B cell (primary cell): ENCODE data around the gene NBPF3. TPM values are rescaled to one million over a fixed set of nuclear protein-coding genes. Genes with fewer than 3 reads are reported as not detected.

Source experiments
- ATAC-seq: fragments of 200-7000 bp; cut with Tn5 transposase; one replicate; pipeline ENCODE4 v1.10.0; 2021; ENCODE audit warnings: low read depth, mild to moderate bottlenecking, moderate number of reproducible peaks, moderate library complexity
- CTCF ChIA-PET: fragments of 350-600 bp; sonication (Branson Sonifier 250); formaldehyde crosslinking; loops from one replicate; lab custom pipeline; 2021; ENCODE audit warnings: antibody characterized with exemption, inconsistent platforms; lab: Charles Lee
- POLR2A ChIA-PET: fragments of 350-600 bp; sonication (Branson Sonifier 250); formaldehyde crosslinking; loops from one replicate; lab custom pipeline; 2021; ENCODE audit warnings: antibody characterized with exemption; lab: Charles Lee
- DNase-seq: peaks from one replicate; pipeline ENCODE4 v3.0.0; 2013
- H2AFZ ChIP-seq: 2 replicates; pipeline ENCODE4 v1.6.1; 2012; ENCODE audit warnings: mild to moderate bottlenecking, low read depth, low read length; ENCODE audit not compliant: insufficient read depth, poor library complexity, severe bottlenecking
- H3K27ac ChIP-seq, 2 donors: 1 replicate in 1 of 2; 2 replicates in 1 of 2; pipeline ENCODE4 v1.5.1; 2012 to 2013; ENCODE audit warnings: low read length in 2 of 2, mild to moderate bottlenecking in 2 of 2, moderate library complexity in 1 of 2
- H3K27me3 ChIP-seq, 4 experiments: fragments of 200-600 bp in 1 of 4; sonication (generic) in 1 of 4; replicated peaks in 1 of 4; 1 replicate in 2 of 4; 2 replicates in 2 of 4; pipeline versions ENCODE4 v1.6.1 to v1.7.0; 2013 to 2016; ENCODE audit warnings: low read length in 3 of 4, mild to moderate bottlenecking in 2 of 4, mixed read lengths in 1 of 4, moderate library complexity in 1 of 4; ENCODE audit not compliant: insufficient read depth in 4 of 4, control insufficient read depth in 3 of 4; ENCODE audit errors: control extremely low read depth in 1 of 4
- H3K36me3 ChIP-seq, 2 experiments: replicated peaks in 1 of 2; 1 replicate in 1 of 2; 2 replicates in 1 of 2; pipeline versions ENCODE4 v1.6.1 to v1.7.1; 2013; ENCODE audit warnings: low read length in 1 of 2; ENCODE audit not compliant: insufficient read depth in 2 of 2, control insufficient read depth in 1 of 2; ENCODE audit errors: control extremely low read depth in 1 of 2, extremely low read depth in 1 of 2
- H3K4me1 ChIP-seq, 2 donors: fragments of 200-600 bp in 1 of 2; sonication (generic) in 1 of 2; 1 replicate in 1 of 2; 2 replicates in 1 of 2; pipeline versions ENCODE4 v1.5.1 to v1.6.1; 2013 to 2017; ENCODE audit warnings: low read length in 2 of 2; ENCODE audit not compliant: control insufficient read depth in 2 of 2, insufficient read depth in 2 of 2
- H3K4me2 ChIP-seq: replicated peaks from 2 replicates; pipeline ENCODE3; 2012; ENCODE audit warnings: mild to moderate bottlenecking, low read depth, low read length; ENCODE audit not compliant: poor library complexity, severe bottlenecking
- H3K4me3 ChIP-seq, 5 experiments: fragments of 200-600 bp in 1 of 5; sonication (generic) in 1 of 5; 1 replicate in 3 of 5; 2 replicates in 2 of 5; pipeline versions ENCODE4 v1.5.1 to v1.7.0; 2011 to 2016; ENCODE audit warnings: low read length in 4 of 5, mild to moderate bottlenecking in 4 of 5, low read depth in 2 of 5, control low read depth in 1 of 5, moderate library complexity in 1 of 5; ENCODE audit not compliant: insufficient read depth in 1 of 5; ENCODE audit errors: control extremely low read depth in 1 of 5, extremely low read depth in 1 of 5
- H3K79me2 ChIP-seq: fragments of 200-600 bp; sonication (generic); one replicate; pipeline ENCODE4 v1.6.0; 2016; ENCODE audit warnings: low read length; ENCODE audit not compliant: control insufficient read depth, insufficient read depth
- H3K9ac ChIP-seq: fragments of 200-600 bp; sonication (generic); 2 replicates; pipeline ENCODE4 v1.6.1; 2017; ENCODE audit warnings: mild to moderate bottlenecking, low read length, moderate library complexity
- H3K9me3 ChIP-seq, 3 donors: one replicate each; pipeline versions ENCODE4 v1.6.1 to v1.7.1; 2013; ENCODE audit warnings: low read length in 2 of 3; ENCODE audit not compliant: control insufficient read depth in 2 of 3, insufficient read depth in 1 of 3; ENCODE audit errors: control extremely low read depth in 1 of 3
- H4K20me1 ChIP-seq: 2 replicates; pipeline ENCODE4 v1.6.0; 2012; ENCODE audit warnings: mild to moderate bottlenecking, low read length; ENCODE audit not compliant: insufficient read depth, control insufficient read depth, poor library complexity, severe bottlenecking
- H3K27ac Mint-ChIP-seq: one replicate; pipeline ENCODE4 v1.8.0; 2021; ENCODE audit warnings: mixed read lengths
- H3K27me3 Mint-ChIP-seq: one replicate; pipeline ENCODE4 v1.8.0; 2021; ENCODE audit warnings: mixed read lengths
- H3K4me1 Mint-ChIP-seq: one replicate; pipeline ENCODE4 v1.8.0; 2021; ENCODE audit warnings: mixed read lengths
- H3K4me3 Mint-ChIP-seq: one replicate; pipeline ENCODE4 v1.8.0; 2021; ENCODE audit warnings: mixed read lengths
- H3K9me3 Mint-ChIP-seq: one replicate; pipeline ENCODE4 v1.8.0; 2022; ENCODE audit warnings: mixed read lengths; ENCODE audit not compliant: insufficient read depth
- EZH2 ChIP-seq: IDR thresholded peaks from 2 replicates; pipeline ENCODE4 v1.6.1; 2012; ENCODE audit warnings: borderline replicate concordance, low read depth, mild to moderate bottlenecking, moderate library complexity, low read length; ENCODE audit not compliant: insufficient read depth, poor library complexity, severe bottlenecking
- WGBS: methylation state at CpG from one replicate; pipeline ENCODE4 v1.1.5; 2013; ENCODE audit warnings: missing lambda C conversion rate; ENCODE audit not compliant: insufficient coverage; 5-methylcytosine and 5-hydroxymethylcytosine counted together
- intact Hi-C: fragments of 100-400 bp; cut with micrococcal nuclease; formaldehyde crosslinking; loops from one replicate; pipeline ENCODE4 v1.10.0; 2022
- polyA plus RNA-seq: library from polyadenylated mRNA; depleted of rRNA; stranded (reverse); fragments of >200 nt; gene quantifications from 2 replicates; pipeline ENCODE4 v1.2.3, GENCODE V29; 2012
- total RNA-seq, 2 donors: library from RNA; stranded (reverse); fragments of 120-200 nt in 1 of 2; gene quantifications; 1 replicate in 1 of 2; 2 replicates in 1 of 2; pipeline versions ENCODE4 v1.2.3 to v1.2.4, GENCODE V29; 2013 to 2022
- TF ChIP-seq, protein P1 (sequence below): fragments of 200-600 bp; IDR thresholded peaks from one replicate; pipeline ENCODE4 v1.8.0; 2022; ENCODE audit warnings: antibody characterized with exemption, mild to moderate bottlenecking

Gene NBPF3
- total and polyA plus RNA-seq, 2 donors (not counting 1 experiment from before 2014, with no cell fraction given) = 2.0 to 4.2 TPM

- no peak for DNase-seq
These were observed 57.6 kb downstream of the NBPF3 start for GRCh38 chr1:21497466-21498061.

DNA sequence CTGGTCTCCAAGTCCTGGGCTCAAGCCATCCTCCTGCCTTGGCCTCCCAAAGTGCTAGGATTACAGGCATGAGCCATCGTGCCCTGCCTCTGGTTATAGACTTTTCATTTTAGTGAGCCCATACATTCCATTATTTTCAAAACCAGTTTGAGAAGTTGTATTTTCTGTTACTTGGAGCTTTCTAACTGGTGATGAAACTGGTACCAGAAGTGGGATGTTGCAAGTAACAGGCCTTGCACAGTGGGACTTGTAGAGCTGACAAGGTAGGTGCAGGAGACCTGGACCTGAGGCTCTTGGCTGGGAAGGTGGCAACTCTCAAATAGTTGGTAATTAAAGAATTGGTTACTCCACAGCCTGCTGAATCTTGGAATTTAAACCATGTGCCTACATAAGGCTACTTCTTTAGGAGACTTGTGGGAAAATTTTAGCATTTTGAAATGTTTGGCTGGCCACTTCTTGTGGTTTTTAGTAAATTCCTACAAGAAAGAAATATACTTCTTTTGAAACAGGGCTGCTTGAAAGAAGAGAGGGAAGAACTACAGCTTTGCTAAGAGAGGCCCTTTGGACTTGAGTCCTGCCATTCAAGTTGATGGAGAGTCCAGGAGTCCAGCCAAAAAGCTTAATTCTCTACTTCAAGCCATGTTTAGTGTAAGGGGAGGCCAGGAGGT, 59.5 kb downstream of the NBPF3 start:
- Histone ChIP-seq H4K20me1 (no peaks in the 10 kb centered on the region), H3K9ac (no peak overlapping the region), H3K36me3 (no peaks in the 10 kb centered on the region), H3K79me2 (no peaks in the 10 kb centered on the region), H2AFZ (no peak overlapping the region), H3K27me3 (peaks cover 0 to 5% (median 0%) of the 10 kb centered on the region in 4 experiments), H3K4me1 (no peaks in the 10 kb centered on the region), H3K4me3 (no peak overlapping the region), H3K4me2 (no peak overlapping the region), H3K9me3 (peaks cover 0 to 9% (median 1%) of the 10 kb centered on the region in 3 donors), H3K27ac (no peak overlapping the region)
- DNase-seq (no peak), ATAC-seq (no peak)
- no CpG with 5 or more reads among the region's 1 CpG for WGBS
- POLR2A ChIA-PET = no interaction called here
- Mint-ChIP-seq H3K4me1 (no peaks in the 10 kb centered on the region), H3K4me3 (no peak overlapping the region), H3K27me3 (peaks cover 14% of the 10 kb centered on the region), H3K27ac (no peak overlapping the region), H3K9me3 (no peaks in the 10 kb centered on the region)
- TF ChIP-seq, protein P1, sequence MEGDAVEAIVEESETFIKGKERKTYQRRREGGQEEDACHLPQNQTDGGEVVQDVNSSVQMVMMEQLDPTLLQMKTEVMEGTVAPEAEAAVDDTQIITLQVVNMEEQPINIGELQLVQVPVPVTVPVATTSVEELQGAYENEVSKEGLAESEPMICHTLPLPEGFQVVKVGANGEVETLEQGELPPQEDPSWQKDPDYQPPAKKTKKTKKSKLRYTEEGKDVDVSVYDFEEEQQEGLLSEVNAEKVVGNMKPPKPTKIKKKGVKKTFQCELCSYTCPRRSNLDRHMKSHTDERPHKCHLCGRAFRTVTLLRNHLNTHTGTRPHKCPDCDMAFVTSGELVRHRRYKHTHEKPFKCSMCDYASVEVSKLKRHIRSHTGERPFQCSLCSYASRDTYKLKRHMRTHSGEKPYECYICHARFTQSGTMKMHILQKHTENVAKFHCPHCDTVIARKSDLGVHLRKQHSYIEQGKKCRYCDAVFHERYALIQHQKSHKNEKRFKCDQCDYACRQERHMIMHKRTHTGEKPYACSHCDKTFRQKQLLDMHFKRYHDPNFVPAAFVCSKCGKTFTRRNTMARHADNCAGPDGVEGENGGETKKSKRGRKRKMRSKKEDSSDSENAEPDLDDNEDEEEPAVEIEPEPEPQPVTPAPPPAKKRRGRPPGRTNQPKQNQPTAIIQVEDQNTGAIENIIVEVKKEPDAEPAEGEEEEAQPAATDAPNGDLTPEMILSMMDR = no peak
- TF ChIP-seq EZH2 = no peak
- CTCF ChIA-PET = interaction anchor here (1.7 kb wide), 1 partner anchor 36 kb away, joined by 8 read pairs; no protein-coding TSS in a partner anchor
- intact Hi-C loops = no loop called here

More at GRCh38 chr1:21497466-21498061, 57.6 kb downstream of the NBPF3 start:
- H3K4me3 Mint-ChIP-seq = no peak overlapping the region
- no peaks in the 10 kb centered on the region for H4K20me1 ChIP-seq
- H3K4me1 ChIP-seq = no peaks in the 10 kb centered on the region
- H3K9ac ChIP-seq = no peak overlapping the region
- H3K79me2 ChIP-seq = no peaks in the 10 kb centered on the region
- no peak overlapping the region for H3K4me3 ChIP-seq
- ChIA-PET CTCF (no interaction called here), POLR2A (no interaction called here)
- H3K9me3 ChIP-seq = peaks cover 0 to 6% (median 1%) of the 10 kb centered on the region in 3 donors
- no peaks in the 10 kb centered on the region for H3K4me1 Mint-ChIP-seq
- H3K9me3 Mint-ChIP-seq = no peaks in the 10 kb centered on the region
- peaks cover 0 to 3% (median 0%) of the 10 kb centered on the region in 4 experiments for H3K27me3 ChIP-seq
- H2AFZ ChIP-seq = no peak overlapping the region
- intact Hi-C loops = no loop called here
- no peak for ATAC-seq
- no peak overlapping the region for H3K4me2 ChIP-seq
- H3K27ac ChIP-seq = no peak overlapping the region
- no peak overlapping the region for H3K27ac Mint-ChIP-seq
- no peaks in the 10 kb centered on the region for H3K36me3 ChIP-seq
- WGBS = 89% methylated on average over 6 of the region's 7 CpGs
- TF ChIP-seq, protein P1 = no peak
- TF ChIP-seq EZH2 = no peak
- H3K27me3 Mint-ChIP-seq = peaks cover 5% of the 10 kb centered on the region
